Measurements from ENCODE around the gene CDK6. TPM values are rescaled to one million over a fixed set of nuclear protein-coding genes. Genes with fewer than 3 reads are reported as not detected.
A peak's percentile ranks its signal among the peaks of the same experiment; 100 is the strongest.

The CDK6 gene
- total RNA-seq, 1 experiment from 2014 or later, result 41.4 TPM

DNA sequence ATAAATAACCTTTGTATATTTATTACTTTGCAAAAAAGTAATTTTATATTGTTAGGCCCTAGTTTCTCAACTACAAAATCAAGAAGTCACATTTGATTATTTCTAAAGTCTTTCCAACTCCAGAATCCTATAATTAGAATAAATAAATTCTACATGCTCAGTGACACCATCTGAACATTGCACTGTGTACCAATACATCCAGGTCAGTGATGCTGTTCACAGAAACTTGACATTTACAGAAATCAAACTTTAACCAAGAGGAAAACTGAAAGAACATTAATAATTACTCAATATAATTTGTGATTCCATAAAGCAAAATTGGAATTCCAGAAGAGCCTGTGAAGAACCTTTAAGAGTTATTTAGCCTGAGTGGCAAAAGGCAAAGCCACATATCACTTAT, 142.2 kb downstream of the CDK6 start:
- H3K4me2 ChIP-seq (ENCODE audit: low read length), result peak overlapping the region; percentile 91; the same call in 1 of the 2 replicates

DNA sequence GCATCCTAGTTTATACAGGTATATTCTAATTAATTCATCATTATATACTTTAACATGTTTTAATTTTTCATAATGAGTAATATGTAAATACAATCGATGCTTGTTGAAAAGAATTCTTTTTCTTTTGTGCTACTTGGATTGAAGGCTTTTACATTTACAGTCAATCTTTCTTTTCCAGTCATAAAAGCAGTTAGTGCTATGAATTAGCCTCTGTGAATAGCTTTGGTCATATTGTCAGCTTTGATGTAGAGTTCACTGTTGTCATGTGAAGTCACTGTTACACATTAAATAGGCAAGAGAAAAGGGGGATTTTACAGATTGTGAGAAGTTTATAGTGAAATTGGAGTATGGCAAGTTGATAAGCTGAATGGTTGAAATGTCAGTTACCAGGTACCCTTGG, 142.9 kb downstream of the CDK6 start:
- ATAC-seq (no peak), DNase-seq (ENCODE audit: low read depth, low spot score) (no peak)
- CTCF ChIA-PET, result no interaction called here
- peaks cover 43 to 68% of the 10 kb centered on the region in 2 experiments for H3K4me1 ChIP-seq (ENCODE audit: control insufficient read depth in 1 of 2, insufficient read depth in 2 of 2, low read length in 2 of 2)
- no peak overlapping the region for H2AFZ ChIP-seq (ENCODE audit: low read depth, low read length, poor library complexity, severe bottlenecking)
- no peaks in the 10 kb centered on the region for H4K20me1 ChIP-seq (ENCODE audit: insufficient read depth)
- no peaks in the 10 kb centered on the region for H3K9me3 ChIP-seq (ENCODE audit: control insufficient read depth in 1 of 2, insufficient read depth in 1 of 2, low read depth in 1 of 2, low read length in 2 of 2)
- TF ChIP-seq ZNF274 (IDR thresholded peaks at IDR 0.05; ENCODE audit: low read depth, low read length), result no peak
- H3K9ac ChIP-seq (ENCODE audit: low read length), result no peak overlapping the region
- no peak overlapping the region for H3K27ac ChIP-seq (ENCODE audit: low read depth, low read length)
- intact Hi-C loops (cut with micrococcal nuclease), result no loop called here
- H3K9me2 ChIP-seq (ENCODE audit: insufficient read depth), result no peaks in the 10 kb centered on the region
- 0 out of 4 replicates have a peak, but pooled peaks cover 0 to 5% of the 10 kb centered on the region in 2 experiments for H3K36me3 ChIP-seq (ENCODE audit: control insufficient read depth in 1 of 2, insufficient read depth in 2 of 2, low read length in 2 of 2)
- peaks cover 39% of the 10 kb centered on the region for H3K79me2 ChIP-seq (ENCODE audit: insufficient read depth, low read length)
- H3K4me2 ChIP-seq (ENCODE audit: low read length), result no peak overlapping the region
- no peaks in the 10 kb centered on the region for H3K27me3 ChIP-seq (ENCODE audit: insufficient read depth, low read length)
- RAD21 ChIA-PET (ENCODE audit: low non-redundant PET in 1 of 2, low total read pairs in 2 of 2, uncharacterized antibody in 2 of 2, unreplicated experiment in 2 of 2), result no interaction called here
- BruUV-seq (replicated peaks), result no TSS peak
- POLR2A ChIA-PET, result no interaction called here
- no peak overlapping the region for H3K4me3 ChIP-seq (replicated peaks in 1 of 2; ENCODE audit: low read depth in 1 of 2, low read length in 2 of 2)

More for the DNA sequence above, 142.2 kb downstream of the CDK6 start:
- Histone ChIP-seq H3K9me3 (ENCODE audit: control insufficient read depth in 1 of 2, insufficient read depth in 1 of 2, low read depth in 1 of 2, low read length in 2 of 2) (no peaks in the 10 kb centered on the region), H3K27ac (ENCODE audit: low read depth, low read length) (peak overlapping the region; percentile 67; the same call in 1 of the 2 replicates), H3K79me2 (ENCODE audit: insufficient read depth, low read length) (peaks cover 39% of the 10 kb centered on the region), H3K36me3 (ENCODE audit: control insufficient read depth in 1 of 2, insufficient read depth in 2 of 2, low read length in 2 of 2) (0 out of 4 replicates have a peak, but pooled peaks cover 0 to 5% of the 10 kb centered on the region in 2 experiments), H3K4me3 (replicated peaks in 1 of 2; ENCODE audit: low read depth in 1 of 2, low read length in 2 of 2) (no peak overlapping the region), H3K4me1 (ENCODE audit: control insufficient read depth in 1 of 2, insufficient read depth in 2 of 2, low read length in 2 of 2) (peaks cover 50 to 75% of the 10 kb centered on the region in 2 experiments), H3K9ac (ENCODE audit: low read length) (no peak overlapping the region), H2AFZ (ENCODE audit: low read depth, low read length, poor library complexity, severe bottlenecking) (no peak overlapping the region), H3K9me2 (ENCODE audit: insufficient read depth) (no peaks in the 10 kb centered on the region), H3K27me3 (ENCODE audit: insufficient read depth, low read length) (no peaks in the 10 kb centered on the region), H4K20me1 (ENCODE audit: insufficient read depth) (no peaks in the 10 kb centered on the region)
- ChIA-PET CTCF (no interaction called here), RAD21 (ENCODE audit: low non-redundant PET in 1 of 2, low total read pairs in 2 of 2, uncharacterized antibody in 2 of 2, unreplicated experiment in 2 of 2) (no interaction called here), POLR2A (no interaction called here)
- BruUV-seq (replicated peaks), result no TSS peak
- no peak for ATAC-seq
- no peak for TF ChIP-seq CEBPB (IDR thresholded peaks at IDR 0.05; ENCODE audit: low read depth)
- TF ChIP-seq JUND (IDR thresholded peaks at IDR 0.05), result no peak
- no peak for TF ChIP-seq ZNF274 (IDR thresholded peaks at IDR 0.05; ENCODE audit: low read depth, low read length)
- TF ChIP-seq CBX3 (IDR thresholded peaks at IDR 0.05; ENCODE audit: low read depth), result no peak
- TF ChIP-seq FOSL1 (IDR thresholded peaks at IDR 0.05; ENCODE audit: low read depth), result no peak
- TF ChIP-seq MAX (IDR thresholded peaks at IDR 0.05), result no peak
- TF ChIP-seq SP1 (IDR thresholded peaks at IDR 0.05; ENCODE audit: low read depth), result no peak
- TF ChIP-seq POLR2A (IDR thresholded peaks at IDR 0.05; ENCODE audit: borderline replicate concordance, extremely low read depth, insufficient read depth, insufficient read length), result no peak
- TF ChIP-seq ZFX (IDR thresholded peaks at IDR 0.05), result no peak
- DNase-seq (ENCODE audit: low read depth, low spot score), result no peak
- intact Hi-C loops (cut with micrococcal nuclease), result no loop called here

Data from HCT116 (cell line).